Transverse colon (tissue), 4 donors: ENCODE measurements around the gene CASKIN2.

Experiments
- POLR2A ChIP-seq: fragments of 450-650 bp; IDR thresholded peaks from one replicate; pipeline ENCODE4 v1.6.1; 2016; ENCODE audit warnings: antibody characterized with exemption, mild to moderate bottlenecking, moderate library complexity
- POLR2AphosphoS5 ChIP-seq, 3 donors: sonication (generic); formaldehyde crosslinking; IDR thresholded peaks; one replicate each; pipeline ENCODE4 v1.6.1; 2016; ENCODE audit warnings: antibody characterized with exemption in 3 of 3
- TF ChIP-seq, protein P1 (sequence below), 5 experiments: fragments of 200-600 bp in 3 of 5; fragments of 450-650 bp in 2 of 5; sonication (generic) in 3 of 5; IDR thresholded peaks; 1 replicate in 2 of 5; 2 replicates in 3 of 5; pipeline ENCODE4 v1.5.1; 2016 to 2017; ENCODE audit warnings: antibody characterized with exemption in 5 of 5, inconsistent platforms in 3 of 5, mild to moderate bottlenecking in 2 of 5, moderate library complexity in 1 of 5

DNA sequence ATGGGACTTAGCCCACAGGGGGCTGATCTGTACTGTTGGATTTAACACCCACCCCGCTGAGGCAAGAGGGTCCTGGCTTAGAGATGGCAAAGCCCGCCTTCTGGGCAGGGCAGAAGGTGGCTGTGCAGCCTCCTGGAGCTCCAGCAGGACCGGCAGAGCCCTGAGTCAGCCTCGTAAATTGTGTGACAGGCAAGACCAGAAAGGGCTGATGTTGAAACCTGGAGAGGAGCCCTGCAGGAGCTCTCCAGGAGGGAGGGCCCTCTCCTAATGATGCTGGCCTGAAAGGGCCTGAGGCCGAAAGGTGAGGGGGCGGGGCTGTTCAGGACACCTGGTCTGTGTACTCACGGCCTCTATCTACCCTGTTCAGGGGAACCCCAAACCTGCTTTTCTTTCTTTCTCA, 49.7 kb upstream of the CASKIN2 start:
- TF ChIP-seq, protein P1, sequence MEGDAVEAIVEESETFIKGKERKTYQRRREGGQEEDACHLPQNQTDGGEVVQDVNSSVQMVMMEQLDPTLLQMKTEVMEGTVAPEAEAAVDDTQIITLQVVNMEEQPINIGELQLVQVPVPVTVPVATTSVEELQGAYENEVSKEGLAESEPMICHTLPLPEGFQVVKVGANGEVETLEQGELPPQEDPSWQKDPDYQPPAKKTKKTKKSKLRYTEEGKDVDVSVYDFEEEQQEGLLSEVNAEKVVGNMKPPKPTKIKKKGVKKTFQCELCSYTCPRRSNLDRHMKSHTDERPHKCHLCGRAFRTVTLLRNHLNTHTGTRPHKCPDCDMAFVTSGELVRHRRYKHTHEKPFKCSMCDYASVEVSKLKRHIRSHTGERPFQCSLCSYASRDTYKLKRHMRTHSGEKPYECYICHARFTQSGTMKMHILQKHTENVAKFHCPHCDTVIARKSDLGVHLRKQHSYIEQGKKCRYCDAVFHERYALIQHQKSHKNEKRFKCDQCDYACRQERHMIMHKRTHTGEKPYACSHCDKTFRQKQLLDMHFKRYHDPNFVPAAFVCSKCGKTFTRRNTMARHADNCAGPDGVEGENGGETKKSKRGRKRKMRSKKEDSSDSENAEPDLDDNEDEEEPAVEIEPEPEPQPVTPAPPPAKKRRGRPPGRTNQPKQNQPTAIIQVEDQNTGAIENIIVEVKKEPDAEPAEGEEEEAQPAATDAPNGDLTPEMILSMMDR (IDR thresholded peaks at IDR 0.05), result no peak
- TF ChIP-seq POLR2A (no peak), POLR2AphosphoS5 (IDR thresholded peaks at IDR 0.05) (no peak)
